GM23338 (cell line): ENCODE data around the gene TRPM2. TPM values are rescaled to one million over a fixed set of nuclear protein-coding genes. Genes with fewer than 3 reads are reported as not detected.

Experiments
- ATAC-seq: fragments of 200-7000 bp; cut with Tn5 transposase; 3 replicates; pipeline ENCODE4 v1.9.1; 2020
- DNase-seq: peaks from one replicate; pipeline ENCODE4 v3.0.0-alpha.2; 2015; ENCODE audit warnings: low spot score
- H2AFZ ChIP-seq: fragments of 200-600 bp; sonication (generic); 2 replicates; pipeline ENCODE4 v1.8.0; 2016; ENCODE audit warnings: antibody characterized with exemption, mild to moderate bottlenecking, moderate library complexity
- H3F3A ChIP-seq: fragments of 200-600 bp; sonication (generic); replicated peaks from 2 replicates; pipeline ENCODE4 v1.8.0; 2017; ENCODE audit warnings: antibody characterized with exemption, mixed run types, low read depth
- H3K27ac ChIP-seq: fragments of 200-600 bp; sonication (generic); 2 replicates; pipeline ENCODE4 v1.6.1; 2016; ENCODE audit warnings: low read depth
- H3K27me3 ChIP-seq: fragments of 200-600 bp; sonication (generic); 2 replicates; pipeline ENCODE4 v1.8.0; 2016; ENCODE audit warnings: mild to moderate bottlenecking, mixed run types, moderate library complexity; ENCODE audit not compliant: insufficient read depth
- H3K36me3 ChIP-seq: fragments of 200-600 bp; sonication (generic); 2 replicates; pipeline ENCODE4 v1.8.0; 2016; ENCODE audit warnings: mild to moderate bottlenecking; ENCODE audit not compliant: insufficient read depth
- H3K4me1 ChIP-seq: fragments of 200-600 bp; sonication (generic); 2 replicates; pipeline ENCODE4 v1.8.0; 2016; ENCODE audit warnings: mild to moderate bottlenecking, moderate library complexity; ENCODE audit not compliant: insufficient read depth
- H3K4me2 ChIP-seq: fragments of 200-600 bp; sonication (generic); 2 replicates; pipeline ENCODE4 v1.7.1; 2017; ENCODE audit warnings: mixed run types
- H3K4me3 ChIP-seq: fragments of 200-600 bp; sonication (generic); 2 replicates; pipeline ENCODE4 v1.6.1; 2016; ENCODE audit warnings: mixed run types
- H3K79me2 ChIP-seq: fragments of 200-600 bp; sonication (generic); replicated peaks from 2 replicates; pipeline ENCODE4 v1.8.0; 2017; ENCODE audit warnings: mild to moderate bottlenecking; ENCODE audit not compliant: insufficient read depth
- H3K9me2 ChIP-seq: fragments of 200-600 bp; sonication (generic); 2 replicates; pipeline ENCODE4 v1.8.0; 2017; ENCODE audit not compliant: insufficient read depth
- H4K20me1 ChIP-seq: fragments of 200-600 bp; sonication (generic); replicated peaks from 2 replicates; pipeline ENCODE4 v1.8.0; 2017; ENCODE audit warnings: mild to moderate bottlenecking; ENCODE audit not compliant: insufficient read depth
- H3K27ac Mint-ChIP-seq: 2 replicates; pipeline ENCODE4 v1.8.0; 2020; ENCODE audit warnings: inconsistent platforms, mild to moderate bottlenecking, moderate library complexity, mixed read lengths
- H3K27me3 Mint-ChIP-seq: 3 replicates; pipeline ENCODE4 v1.8.0; 2022; ENCODE audit warnings: low read depth, mild to moderate bottlenecking, moderate library complexity, mixed read lengths, inconsistent platforms; ENCODE audit not compliant: insufficient read depth, poor library complexity
- H3K36me3 Mint-ChIP-seq: 3 replicates; pipeline ENCODE4 v1.8.0; 2021; ENCODE audit warnings: low read depth, mild to moderate bottlenecking, inconsistent platforms, moderate library complexity, mixed read lengths
- H3K4me1 Mint-ChIP-seq: 3 replicates; pipeline ENCODE4 v1.8.0; 2020; ENCODE audit warnings: mild to moderate bottlenecking, inconsistent platforms, mixed read lengths
- H3K4me3 Mint-ChIP-seq: 3 replicates; pipeline ENCODE4 v1.8.0; 2021; ENCODE audit warnings: moderate library complexity, mild to moderate bottlenecking, inconsistent platforms, mixed read lengths
- H3K9me3 Mint-ChIP-seq: 3 replicates; pipeline ENCODE4 v1.8.0; 2020; ENCODE audit warnings: moderate library complexity, mild to moderate bottlenecking, inconsistent platforms, mixed read lengths
- CREB1 ChIP-seq: fragments of 250-450 bp; sonication (Bioruptor Pico); IDR thresholded peaks from 2 replicates; pipeline ENCODE4 v1.5.0; 2020; ENCODE audit warnings: low read depth, mild to moderate bottlenecking, moderate library complexity
- CTCF ChIP-seq, 2 experiments: fragments of 200-600 bp in 1 of 2; sonication (generic) in 1 of 2; conservative IDR thresholded peaks; 2 replicates each; pipeline versions ENCODE4 v1.5.1 to v1.6.1; 2016 to 2017; ENCODE audit warnings: antibody characterized with exemption in 2 of 2, low read depth in 2 of 2, mild to moderate bottlenecking in 2 of 2, moderate library complexity in 1 of 2
- ETS1 ChIP-seq: IDR thresholded peaks from 2 replicates; pipeline ENCODE4 v1.6.1; 2016; ENCODE audit warnings: antibody characterized with exemption
- EZH2 ChIP-seq: fragments of 200-600 bp; sonication (generic); IDR thresholded peaks from one replicate; pipeline ENCODE4 v1.8.0; 2017; ENCODE audit warnings: antibody characterized with exemption, mild to moderate bottlenecking, low read depth; ENCODE audit not compliant: unreplicated experiment
- EZH2phosphoT487 ChIP-seq: fragments of 200-600 bp; sonication (generic); IDR thresholded peaks from one replicate; pipeline ENCODE4 v1.8.1; 2018; ENCODE audit warnings: antibody characterized with exemption; ENCODE audit not compliant: unreplicated experiment
- JUNB ChIP-seq: IDR thresholded peaks from one replicate; pipeline ENCODE4 v1.6.1; 2016; ENCODE audit warnings: antibody characterized with exemption; ENCODE audit not compliant: unreplicated experiment
- NANOG ChIP-seq: IDR thresholded peaks from 2 replicates; pipeline ENCODE4 v1.6.1; 2016; ENCODE audit warnings: antibody characterized with exemption, borderline replicate concordance
- POLR2AphosphoS5 ChIP-seq: IDR thresholded peaks from 2 replicates; pipeline ENCODE4 v1.6.1; 2016; ENCODE audit warnings: antibody characterized with exemption, low read depth
- REST ChIP-seq: IDR thresholded peaks from one replicate; pipeline ENCODE4 v1.6.1; 2018; ENCODE audit warnings: antibody characterized with exemption; ENCODE audit not compliant: unreplicated experiment
- STAT1 ChIP-seq: IDR thresholded peaks from one replicate; pipeline ENCODE4 v1.6.1; 2016; ENCODE audit warnings: antibody characterized with exemption; ENCODE audit not compliant: unreplicated experiment
- ZNF114 ChIP-seq: fragments of 250-450 bp; sonication (Bioruptor Pico); IDR thresholded peaks from 2 replicates; pipeline ENCODE4 v1.5.0; 2020; ENCODE audit warnings: mild to moderate bottlenecking, moderate library complexity
- ZNF331 ChIP-seq: fragments of 250-450 bp; sonication (Bioruptor Pico); IDR thresholded peaks from 2 replicates; pipeline ENCODE4 v1.5.0; 2020; ENCODE audit warnings: low read depth, mild to moderate bottlenecking, moderate library complexity
- polyA plus RNA-seq: library from polyadenylated mRNA; unstranded; fragments of >200 nt; fragmentation: Nextera tagmentation; extraction: Ambion mirVana; gene quantifications from 2 replicates; pipeline ENCODE4 v1.2.1, GENCODE V29; 2016
- total RNA-seq: library from RNA; depleted of rRNA; stranded (reverse); fragments of >200 nt; shearing (Covaris generic); gene quantifications from 2 replicates; pipeline ENCODE4 v1.2.3, GENCODE V29; 2014

The TRPM2 gene
- total and polyA plus RNA-seq, 2 experiments from 2014 or later: 0.53 to 0.83 TPM

- H3K27ac ChIP-seq: no peak overlapping the region
- 0 out of 2 replicates have a peak, but pooled peaks cover 6% of the 10 kb centered on the region for H3K9me2 ChIP-seq
- H4K20me1 ChIP-seq: no peaks in the 10 kb centered on the region
- no peaks in the 10 kb centered on the region for H3K36me3 ChIP-seq
- Mint-ChIP-seq H3K27me3 (peaks cover 3% of the 10 kb centered on the region), H3K36me3 (peaks cover 22% of the 10 kb centered on the region; the same call in 2 of the 3 replicates), H3K4me3 (no peak overlapping the region), H3K27ac (no peak overlapping the region), H3K9me3 (peaks cover 34% of the 10 kb centered on the region), H3K4me1 (no peaks in the 10 kb centered on the region)
- DNase-seq: no peak
- H2AFZ ChIP-seq: no peak overlapping the region
- no peak overlapping the region for H3K4me3 ChIP-seq
- H3K27me3 ChIP-seq: no peaks in the 10 kb centered on the region
- no peak overlapping the region for H3K4me2 ChIP-seq
- H3K4me1 ChIP-seq: no peaks in the 10 kb centered on the region
- H3F3A ChIP-seq: peaks cover 12% of the 10 kb centered on the region
- no peak for ATAC-seq
- H3K79me2 ChIP-seq: no peaks in the 10 kb centered on the region
- TF ChIP-seq NANOG (no peak), ZNF331 (CRISPR knock-in tag) (no peak)
Observed at GRCh38 chr21:44405091-44405947, 51.9 kb downstream of the TRPM2 start.

GRCh38 chr21:44405948-44406872, 52.8 kb downstream of the TRPM2 start:
- Histone ChIP-seq H3K4me2 (no peak overlapping the region), H4K20me1 (no peaks in the 10 kb centered on the region), H3K79me2 (no peaks in the 10 kb centered on the region), H3F3A (peaks cover 12% of the 10 kb centered on the region), H3K9me2 (peaks cover 6% of the 10 kb centered on the region; the same call in 1 of the 2 replicates), H3K4me3 (no peak overlapping the region), H3K4me1 (no peaks in the 10 kb centered on the region), H2AFZ (no peak overlapping the region), H3K27me3 (no peaks in the 10 kb centered on the region), H3K27ac (no peak overlapping the region), H3K36me3 (no peaks in the 10 kb centered on the region)
- Mint-ChIP-seq H3K27ac (no peak overlapping the region), H3K4me3 (no peak overlapping the region), H3K27me3 (peaks cover 3% of the 10 kb centered on the region), H3K36me3 (peaks cover 22% of the 10 kb centered on the region; the same call in 2 of the 3 replicates), H3K9me3 (peaks cover 34% of the 10 kb centered on the region), H3K4me1 (no peaks in the 10 kb centered on the region)
- no peak for DNase-seq
- ATAC-seq: no peak
- TF ChIP-seq CTCF (conservative IDR thresholded peaks at IDR 0.05; ENCODE audit: low read depth in 2 of 2) (no peak), STAT1 (no peak), ETS1 (no peak), REST (no peak), EZH2 (no peak), JUNB (no peak), ZNF114 (CRISPR knock-in tag) (no peak), POLR2AphosphoS5 (no peak), ZNF331 (CRISPR knock-in tag) (no peak), EZH2phosphoT487 (no peak), NANOG (no peak), CREB1 (CRISPR knock-in tag) (no peak)
